Endothelial cell of umbilical vein (primary cell): ENCODE results near the gene LAMA5.

ENCODE experiments used
- EZH2 ChIP-seq: IDR thresholded peaks from 2 replicates; pipeline ENCODE4 v1.6.1; 2012; ENCODE audit warnings: borderline replicate concordance, low read depth, mild to moderate bottlenecking, moderate library complexity, low read length, inconsistent platforms; ENCODE audit not compliant: severe bottlenecking
- FOS ChIP-seq: IDR thresholded peaks from 2 replicates; pipeline ENCODE4 v1.6.1; 2011; ENCODE audit warnings: mild to moderate bottlenecking, low read length, moderate library complexity, borderline replicate concordance; ENCODE audit not compliant: insufficient read depth
- JUN ChIP-seq: IDR thresholded peaks from 2 replicates; pipeline ENCODE4 v1.6.1; 2011; ENCODE audit warnings: borderline replicate concordance, low read depth; ENCODE audit not compliant: insufficient read length, insufficient read depth
- MYC ChIP-seq: IDR thresholded peaks from one replicate; pipeline ENCODE4 v1.6.1; 2011; ENCODE audit warnings: mild to moderate bottlenecking, low read depth, low read length
- POLR2A ChIP-seq: IDR thresholded peaks from 2 replicates; pipeline ENCODE4 v1.6.1; 2012; ENCODE audit warnings: low read depth, mild to moderate bottlenecking, control low read depth, low read length
- POLR2AphosphoS5 ChIP-seq: IDR thresholded peaks from 2 replicates; pipeline ENCODE4 v1.6.1; 2012; ENCODE audit warnings: low read depth, mild to moderate bottlenecking, control low read depth, low read length, moderate library complexity; ENCODE audit not compliant: insufficient read depth
- TF ChIP-seq, protein P1 (sequence below), 2 donors: IDR thresholded peaks; 1 replicate in 1 of 2; 2 replicates in 1 of 2; pipeline ENCODE4 v1.5.1; 2011; ENCODE audit warnings: low read length in 2 of 2, mild to moderate bottlenecking in 2 of 2, moderate library complexity in 2 of 2, control low read depth in 1 of 2, inconsistent platforms in 1 of 2, low read depth in 1 of 2; ENCODE audit not compliant: insufficient read depth in 1 of 2; ENCODE audit errors: extremely low read depth in 1 of 2
- TF ChIP-seq, protein P2 (sequence below): IDR thresholded peaks from 2 replicates; pipeline ENCODE4 v1.6.1; 2011; ENCODE audit not compliant: insufficient read depth, insufficient read length

DNA sequence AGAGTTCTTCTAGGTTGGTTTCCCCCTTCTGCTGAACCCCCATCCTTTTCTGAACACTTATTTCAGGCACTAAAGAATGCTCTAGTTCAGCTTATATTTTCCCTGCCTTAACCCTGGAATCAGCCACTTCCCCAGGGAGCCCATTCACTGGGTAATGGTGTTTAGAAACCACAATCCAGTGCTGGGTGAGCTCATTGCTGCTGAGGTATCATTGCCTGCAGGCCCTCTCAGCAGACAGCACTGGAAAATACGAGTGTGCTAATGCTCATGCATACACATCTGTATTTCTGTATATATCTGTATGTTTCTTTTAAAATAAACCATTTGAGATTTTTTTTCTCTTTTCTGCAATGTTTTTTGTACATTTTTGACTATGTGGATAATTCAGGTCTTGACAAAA, 101.7 kb downstream of the LAMA5 start:
- TF ChIP-seq POLR2A: no peak
- TF ChIP-seq, protein P1, sequence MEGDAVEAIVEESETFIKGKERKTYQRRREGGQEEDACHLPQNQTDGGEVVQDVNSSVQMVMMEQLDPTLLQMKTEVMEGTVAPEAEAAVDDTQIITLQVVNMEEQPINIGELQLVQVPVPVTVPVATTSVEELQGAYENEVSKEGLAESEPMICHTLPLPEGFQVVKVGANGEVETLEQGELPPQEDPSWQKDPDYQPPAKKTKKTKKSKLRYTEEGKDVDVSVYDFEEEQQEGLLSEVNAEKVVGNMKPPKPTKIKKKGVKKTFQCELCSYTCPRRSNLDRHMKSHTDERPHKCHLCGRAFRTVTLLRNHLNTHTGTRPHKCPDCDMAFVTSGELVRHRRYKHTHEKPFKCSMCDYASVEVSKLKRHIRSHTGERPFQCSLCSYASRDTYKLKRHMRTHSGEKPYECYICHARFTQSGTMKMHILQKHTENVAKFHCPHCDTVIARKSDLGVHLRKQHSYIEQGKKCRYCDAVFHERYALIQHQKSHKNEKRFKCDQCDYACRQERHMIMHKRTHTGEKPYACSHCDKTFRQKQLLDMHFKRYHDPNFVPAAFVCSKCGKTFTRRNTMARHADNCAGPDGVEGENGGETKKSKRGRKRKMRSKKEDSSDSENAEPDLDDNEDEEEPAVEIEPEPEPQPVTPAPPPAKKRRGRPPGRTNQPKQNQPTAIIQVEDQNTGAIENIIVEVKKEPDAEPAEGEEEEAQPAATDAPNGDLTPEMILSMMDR (IDR thresholded peaks at IDR 0.05; ENCODE audit: extremely low read depth in 1 of 2, insufficient read depth in 1 of 2, low read depth in 1 of 2, low read length in 2 of 2): no peak
- no peak for TF ChIP-seq MYC
- TF ChIP-seq, protein P2, sequence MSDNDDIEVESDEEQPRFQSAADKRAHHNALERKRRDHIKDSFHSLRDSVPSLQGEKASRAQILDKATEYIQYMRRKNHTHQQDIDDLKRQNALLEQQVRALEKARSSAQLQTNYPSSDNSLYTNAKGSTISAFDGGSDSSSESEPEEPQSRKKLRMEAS: no peak
- TF ChIP-seq POLR2AphosphoS5: no peak
- no peak for TF ChIP-seq EZH2
- no peak for TF ChIP-seq FOS
- no peak for TF ChIP-seq JUN
